A673 (cell line): ENCODE results near the gene ARL13A.

Source experiments
- CTCF ChIP-seq: fragments of 300-800, 200-600 bp; sonication (generic); conservative IDR thresholded peaks from 2 replicates; pipeline ENCODE4 v1.5.1; 2017; ENCODE audit warnings: low read depth, mild to moderate bottlenecking, antibody characterized with exemption, low read length, moderate library complexity, mixed read lengths
- EZH2 ChIP-seq: fragments of 200-600 bp; sonication (generic); IDR thresholded peaks from 2 replicates; pipeline ENCODE4 v1.6.1; 2017; ENCODE audit warnings: borderline replicate concordance, low read depth, mild to moderate bottlenecking, mixed read lengths, antibody characterized with exemption, low read length; ENCODE audit not compliant: poor library complexity, severe bottlenecking

GRCh38 chrX:101009090-101009489, 39.6 kb downstream of the ARL13A start:
- TF ChIP-seq CTCF (no peak), EZH2 (no peak)
